DOHH2 (cell line): ENCODE measurements around the gene FARP2.
A peak's percentile ranks its signal among the peaks of the same experiment; 100 is the strongest.

Source experiments
- H3F3A ChIP-seq: fragments of 200-600 bp; sonication (generic), shearing (Covaris generic); 2 replicates; pipeline ENCODE4 v1.6.0; 2016; ENCODE audit warnings: antibody characterized with exemption, mild to moderate bottlenecking; ENCODE audit not compliant: control insufficient read depth, insufficient read depth
- H3K27ac ChIP-seq: fragments of 200-600 bp; sonication (generic); 2 replicates; pipeline ENCODE4 v1.5.1; 2014; ENCODE audit warnings: low read depth, mild to moderate bottlenecking, low read length, moderate library complexity
- H3K27me3 ChIP-seq: fragments of 200-600 bp; sonication (generic); 2 replicates; pipeline ENCODE4 v1.6.1; 2014; ENCODE audit warnings: mild to moderate bottlenecking, low read length, mixed read lengths; ENCODE audit not compliant: control insufficient read depth
- H3K36me3 ChIP-seq: fragments of 200-600 bp; sonication (generic); 2 replicates; pipeline ENCODE4 v1.6.1; 2014; ENCODE audit warnings: mild to moderate bottlenecking, low read length, moderate library complexity, mixed read lengths; ENCODE audit not compliant: control insufficient read depth
- H3K4me1 ChIP-seq: fragments of 200-600 bp; sonication (generic); 2 replicates; pipeline ENCODE4 v1.6.1; 2014; ENCODE audit warnings: mild to moderate bottlenecking, low read length, mixed read lengths; ENCODE audit not compliant: control insufficient read depth
- H3K4me2 ChIP-seq: fragments of 200-600 bp; sonication (generic); 2 replicates; pipeline ENCODE4 v1.6.0; 2014; ENCODE audit warnings: mild to moderate bottlenecking, low read length, moderate library complexity
- H3K4me3 ChIP-seq: fragments of 200-600 bp; sonication (generic); 2 replicates; pipeline ENCODE4 v1.5.1; 2014; ENCODE audit warnings: mild to moderate bottlenecking, low read length, mixed read lengths
- H3K79me2 ChIP-seq: fragments of 200-600 bp; sonication (generic); 2 replicates; pipeline ENCODE4 v1.6.1; 2014; ENCODE audit warnings: mild to moderate bottlenecking, low read length, mixed read lengths; ENCODE audit not compliant: control insufficient read depth
- H3K9me2 ChIP-seq: fragments of 200-600 bp; sonication (generic); replicated peaks from 2 replicates; pipeline ENCODE4 v1.6.1; 2014; ENCODE audit warnings: mild to moderate bottlenecking, low read length, mixed read lengths; ENCODE audit not compliant: control insufficient read depth
- H3K9me3 ChIP-seq: fragments of 200-600 bp; sonication (generic); 2 replicates; pipeline ENCODE4 v1.6.1; 2014; ENCODE audit warnings: antibody characterized with exemption, low read length, mixed read lengths; ENCODE audit not compliant: control insufficient read depth, insufficient read depth
- H4K20me1 ChIP-seq: fragments of 200-600 bp; sonication (generic); 2 replicates; pipeline ENCODE4 v1.6.0; 2014; ENCODE audit warnings: low read depth, mild to moderate bottlenecking, antibody characterized with exemption, low read length, moderate library complexity; ENCODE audit not compliant: control insufficient read depth, insufficient read depth
- EZH2phosphoT487 ChIP-seq: fragments of 200-600 bp; sonication (generic); IDR thresholded peaks from 2 replicates; pipeline ENCODE4 v1.6.1; 2017; ENCODE audit warnings: borderline replicate concordance, mild to moderate bottlenecking, antibody characterized with exemption, low read length, moderate library complexity, mixed read lengths
- TF ChIP-seq, protein P1 (sequence below): fragments of 200-600 bp; sonication (generic); IDR thresholded peaks from one replicate; pipeline ENCODE4 v1.5.1; 2014; ENCODE audit warnings: antibody characterized with exemption, mild to moderate bottlenecking, low read depth, low read length; ENCODE audit not compliant: poor library complexity, severe bottlenecking

Gene FARP2

DNA sequence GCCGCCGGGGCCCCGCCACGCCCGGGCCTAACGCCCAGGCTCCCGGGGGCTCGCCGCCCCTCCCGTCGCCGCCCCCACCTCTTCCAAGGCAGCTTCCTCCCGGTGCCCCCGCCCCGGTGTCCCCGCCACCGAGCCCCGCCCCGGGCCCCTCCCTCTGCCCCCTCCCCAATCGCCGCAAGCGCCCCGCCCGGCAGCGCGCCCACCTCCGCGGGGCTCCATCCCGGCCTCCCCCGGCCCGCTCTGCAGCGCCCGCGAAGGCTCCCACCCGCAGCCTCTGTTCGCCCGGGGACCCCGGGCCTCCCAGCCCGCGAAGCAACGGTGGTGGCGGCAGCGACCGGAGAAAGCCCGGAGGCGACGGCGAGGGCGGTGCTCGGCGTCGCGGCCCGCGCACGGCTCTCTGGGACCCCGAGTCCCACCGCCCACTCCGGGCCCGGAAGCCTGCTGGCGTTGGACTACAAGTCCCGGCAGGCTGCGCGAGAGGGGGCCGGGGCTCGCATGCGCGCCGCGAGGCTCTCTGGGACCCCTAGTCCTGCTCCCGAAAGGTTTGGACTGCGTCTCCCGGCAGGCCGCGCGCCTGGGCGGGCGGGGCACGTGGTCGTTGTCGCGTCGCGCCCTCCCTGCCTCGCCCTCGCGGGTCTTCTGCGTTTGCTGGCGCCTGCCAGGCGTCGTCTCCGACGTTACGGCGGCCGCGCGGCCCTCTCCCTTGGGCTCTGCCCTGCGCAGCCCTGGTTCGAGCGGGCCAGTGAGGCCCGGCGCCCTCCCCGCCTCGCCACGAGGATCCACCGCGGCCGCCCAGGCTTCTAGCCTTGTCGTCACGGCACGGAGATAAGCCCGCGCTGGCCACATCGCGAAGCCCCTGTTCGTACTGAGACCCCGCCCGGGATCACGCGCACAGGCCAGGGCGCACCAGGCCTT, 152.4 kb downstream of the FARP2 start, which contains the start of gene STK25:
STK25 (minus strand) TSS at position 345 of the 915 bp plus-strand sequence. CDS start 549 bp downstream, outside the sequence.
- peaks cover 15% of the 10 kb centered on the region for H3K4me1 ChIP-seq
- peak within 1 kb of the TSS; percentile 89 for H3K4me2 ChIP-seq
- H3K9me2 ChIP-seq, result no peaks in the 10 kb centered on the region
- peak within 1 kb of the TSS; percentile 98 for H3K4me3 ChIP-seq
- H4K20me1 ChIP-seq, result peaks cover 6% of the 10 kb centered on the region; the same call in 1 of the 2 replicates
- no peak within 1 kb of the TSS for H3K27ac ChIP-seq
- H3K36me3 ChIP-seq, result peaks cover 8% of the 10 kb centered on the region
- no peak for TF ChIP-seq EZH2phosphoT487
- TF ChIP-seq, protein P1, sequence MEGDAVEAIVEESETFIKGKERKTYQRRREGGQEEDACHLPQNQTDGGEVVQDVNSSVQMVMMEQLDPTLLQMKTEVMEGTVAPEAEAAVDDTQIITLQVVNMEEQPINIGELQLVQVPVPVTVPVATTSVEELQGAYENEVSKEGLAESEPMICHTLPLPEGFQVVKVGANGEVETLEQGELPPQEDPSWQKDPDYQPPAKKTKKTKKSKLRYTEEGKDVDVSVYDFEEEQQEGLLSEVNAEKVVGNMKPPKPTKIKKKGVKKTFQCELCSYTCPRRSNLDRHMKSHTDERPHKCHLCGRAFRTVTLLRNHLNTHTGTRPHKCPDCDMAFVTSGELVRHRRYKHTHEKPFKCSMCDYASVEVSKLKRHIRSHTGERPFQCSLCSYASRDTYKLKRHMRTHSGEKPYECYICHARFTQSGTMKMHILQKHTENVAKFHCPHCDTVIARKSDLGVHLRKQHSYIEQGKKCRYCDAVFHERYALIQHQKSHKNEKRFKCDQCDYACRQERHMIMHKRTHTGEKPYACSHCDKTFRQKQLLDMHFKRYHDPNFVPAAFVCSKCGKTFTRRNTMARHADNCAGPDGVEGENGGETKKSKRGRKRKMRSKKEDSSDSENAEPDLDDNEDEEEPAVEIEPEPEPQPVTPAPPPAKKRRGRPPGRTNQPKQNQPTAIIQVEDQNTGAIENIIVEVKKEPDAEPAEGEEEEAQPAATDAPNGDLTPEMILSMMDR, result no peak
- H3K27me3 ChIP-seq, result peaks cover 10% of the 10 kb centered on the region
- peaks cover 48% of the 10 kb centered on the region for H3K79me2 ChIP-seq
- 0 out of 2 replicates have a peak, but pooled peaks cover 4% of the 10 kb centered on the region for H3K9me3 ChIP-seq
- no peaks in the 10 kb centered on the region for H3F3A ChIP-seq

DNA sequence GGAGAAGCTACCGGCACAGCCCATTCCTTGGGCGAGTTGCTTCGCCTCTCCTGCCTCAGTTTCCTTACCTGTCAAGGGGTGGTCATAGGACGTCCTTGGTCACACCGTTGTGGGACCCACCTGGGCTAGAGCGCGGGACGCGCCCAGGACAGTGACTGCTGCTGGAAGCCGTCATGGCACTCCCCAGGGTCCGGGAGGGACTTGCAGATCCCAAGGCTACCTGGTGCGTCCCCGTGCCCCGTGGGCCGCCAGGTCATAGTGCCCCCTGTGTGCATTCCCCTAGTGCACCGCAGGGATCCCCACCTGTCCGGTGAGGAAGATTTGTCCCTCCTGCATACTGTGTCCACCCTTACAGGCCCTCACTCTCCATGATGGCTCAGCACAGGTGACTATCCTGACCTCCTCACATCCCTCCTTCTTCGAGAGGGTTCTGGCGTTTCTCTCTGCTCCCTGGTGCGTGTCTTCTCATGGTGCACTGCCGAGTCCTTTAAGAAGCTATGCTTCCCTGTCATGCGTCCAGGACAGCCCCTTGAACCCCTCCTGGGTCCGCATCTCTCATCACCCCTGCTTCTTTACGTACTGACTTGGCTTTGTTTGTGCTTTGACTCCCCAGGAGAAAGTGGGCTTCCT, 153.2 kb downstream of the FARP2 start:
- H3K4me1 ChIP-seq, result peaks cover 15% of the 10 kb centered on the region
- peaks cover 10% of the 10 kb centered on the region for H3K27me3 ChIP-seq
- peaks cover 6% of the 10 kb centered on the region; the same call in 1 of the 2 replicates for H4K20me1 ChIP-seq
- peaks cover 7% of the 10 kb centered on the region for H3K36me3 ChIP-seq
- H3K4me3 ChIP-seq, result peak overlapping the region; percentile 98
- TF ChIP-seq, protein P1, result no peak
- no peak for TF ChIP-seq EZH2phosphoT487
- H3K79me2 ChIP-seq, result peaks cover 41% of the 10 kb centered on the region
- no peaks in the 10 kb centered on the region for H3F3A ChIP-seq
- no peak overlapping the region for H3K27ac ChIP-seq
- 0 out of 2 replicates have a peak, but pooled peaks cover 4% of the 10 kb centered on the region for H3K9me3 ChIP-seq
- H3K9me2 ChIP-seq, result no peaks in the 10 kb centered on the region
- H3K4me2 ChIP-seq, result peak overlapping the region; percentile 76

DNA sequence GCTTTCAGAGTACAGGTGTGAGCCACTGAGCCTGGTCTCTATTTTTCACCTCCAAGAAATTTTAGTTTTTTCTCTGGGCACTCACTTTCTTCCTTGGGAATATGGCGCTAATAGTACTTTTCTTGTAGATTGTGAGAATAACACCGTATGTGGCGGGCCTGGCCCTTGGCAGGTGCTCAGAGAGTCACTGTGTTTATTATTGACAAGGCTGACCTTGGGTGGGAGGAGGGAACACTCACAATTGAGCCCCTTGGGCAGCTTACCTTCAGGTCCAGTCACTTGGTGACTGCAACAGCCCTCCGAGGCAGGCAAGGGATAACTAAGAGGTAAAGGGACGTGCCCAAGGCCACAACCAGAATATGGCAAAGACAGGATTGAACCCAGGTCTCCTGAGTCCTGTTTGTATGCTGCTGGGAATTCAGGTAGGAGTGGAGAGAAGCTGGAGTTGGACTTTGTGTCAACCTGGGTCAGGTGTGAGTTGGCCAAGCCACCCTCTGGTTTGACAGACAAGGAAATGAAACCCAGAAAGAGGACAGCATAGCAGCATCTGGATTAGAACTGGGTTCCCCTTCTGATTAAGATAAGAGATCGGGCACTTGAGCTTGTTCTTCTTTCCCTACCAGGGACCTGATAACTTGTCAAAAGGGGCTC, 155.1 kb downstream of the FARP2 start:
- 0 out of 2 replicates have a peak, but pooled peaks cover 4% of the 10 kb centered on the region for H3K9me3 ChIP-seq
- peaks cover 21% of the 10 kb centered on the region for H3K79me2 ChIP-seq
- no peak overlapping the region for H3K4me2 ChIP-seq
- peaks cover 10% of the 10 kb centered on the region for H3K27me3 ChIP-seq
- no peak overlapping the region for H3K4me3 ChIP-seq
- peaks cover 15% of the 10 kb centered on the region for H3K4me1 ChIP-seq
- H3K27ac ChIP-seq, result no peak overlapping the region
- TF ChIP-seq, protein P1, result no peak
- no peak for TF ChIP-seq EZH2phosphoT487
- no peaks in the 10 kb centered on the region for H3K9me2 ChIP-seq
- peaks cover 4% of the 10 kb centered on the region; the same call in 1 of the 2 replicates for H3F3A ChIP-seq
- H3K36me3 ChIP-seq, result peaks cover 4% of the 10 kb centered on the region; the same call in 1 of the 2 replicates
- no peaks in the 10 kb centered on the region for H4K20me1 ChIP-seq
